Measurements from ENCODE around the gene NANP. TPM values are rescaled to one million over a fixed set of nuclear protein-coding genes. Genes with fewer than 3 reads are reported as not detected.

The NANP gene
- total and polyA plus RNA-seq, 9 of the 15 experiments (the other 6 are each of a cell fraction or from before 2014, with no cell fraction given) = 5.4 to 8.4 (median 6.9) TPM

DNA sequence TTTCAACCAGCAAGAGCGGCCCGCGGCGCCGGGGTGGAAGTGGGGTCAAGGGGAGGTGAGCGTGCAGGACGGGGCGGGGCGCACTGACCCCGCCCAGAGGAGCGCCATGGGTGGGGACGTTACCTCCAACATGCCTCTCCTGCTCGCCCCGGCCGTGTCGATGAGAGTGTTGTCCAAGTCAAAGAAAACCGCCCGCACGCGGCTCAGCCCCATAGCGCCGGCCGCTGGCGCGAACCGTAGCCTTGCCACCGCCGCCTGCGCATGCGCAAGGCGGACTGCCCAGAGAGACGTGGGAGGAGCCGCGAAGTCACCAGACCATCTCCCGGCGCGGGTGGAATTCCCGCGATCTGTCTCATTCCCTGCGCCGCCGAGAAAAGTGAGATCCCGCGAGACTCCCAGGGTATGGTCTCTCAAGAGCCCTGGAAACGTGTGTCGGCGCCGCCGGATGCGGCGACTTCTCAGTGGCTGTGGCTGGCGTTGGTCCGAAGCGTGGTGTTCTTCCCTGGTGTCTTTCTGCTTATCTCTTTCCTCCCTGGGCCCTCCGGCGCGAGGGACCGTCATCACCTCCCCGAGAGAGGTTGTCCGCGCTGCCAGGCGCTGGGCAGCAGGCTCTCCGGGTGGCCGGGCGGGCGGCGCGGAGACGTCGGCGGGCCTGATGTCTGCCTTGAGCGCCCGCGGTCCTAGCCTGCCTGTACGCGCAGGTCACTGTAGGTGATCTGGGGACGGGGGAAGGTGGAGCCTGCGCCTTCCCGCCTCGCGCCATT is at the start of gene NANP (continued):
- TF ChIP-seq, protein P1, sequence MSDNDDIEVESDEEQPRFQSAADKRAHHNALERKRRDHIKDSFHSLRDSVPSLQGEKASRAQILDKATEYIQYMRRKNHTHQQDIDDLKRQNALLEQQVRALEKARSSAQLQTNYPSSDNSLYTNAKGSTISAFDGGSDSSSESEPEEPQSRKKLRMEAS (CRISPR knock-in tag; IDR thresholded peaks at IDR 0.05) = peak; percentile 21; the same call in 1 of the 2 replicates
- TF ChIP-seq ZNF165 (CRISPR knock-in tag; IDR thresholded peaks at IDR 0.05; ENCODE audit: borderline replicate concordance) = no peak
- TF ChIP-seq, protein P2, sequence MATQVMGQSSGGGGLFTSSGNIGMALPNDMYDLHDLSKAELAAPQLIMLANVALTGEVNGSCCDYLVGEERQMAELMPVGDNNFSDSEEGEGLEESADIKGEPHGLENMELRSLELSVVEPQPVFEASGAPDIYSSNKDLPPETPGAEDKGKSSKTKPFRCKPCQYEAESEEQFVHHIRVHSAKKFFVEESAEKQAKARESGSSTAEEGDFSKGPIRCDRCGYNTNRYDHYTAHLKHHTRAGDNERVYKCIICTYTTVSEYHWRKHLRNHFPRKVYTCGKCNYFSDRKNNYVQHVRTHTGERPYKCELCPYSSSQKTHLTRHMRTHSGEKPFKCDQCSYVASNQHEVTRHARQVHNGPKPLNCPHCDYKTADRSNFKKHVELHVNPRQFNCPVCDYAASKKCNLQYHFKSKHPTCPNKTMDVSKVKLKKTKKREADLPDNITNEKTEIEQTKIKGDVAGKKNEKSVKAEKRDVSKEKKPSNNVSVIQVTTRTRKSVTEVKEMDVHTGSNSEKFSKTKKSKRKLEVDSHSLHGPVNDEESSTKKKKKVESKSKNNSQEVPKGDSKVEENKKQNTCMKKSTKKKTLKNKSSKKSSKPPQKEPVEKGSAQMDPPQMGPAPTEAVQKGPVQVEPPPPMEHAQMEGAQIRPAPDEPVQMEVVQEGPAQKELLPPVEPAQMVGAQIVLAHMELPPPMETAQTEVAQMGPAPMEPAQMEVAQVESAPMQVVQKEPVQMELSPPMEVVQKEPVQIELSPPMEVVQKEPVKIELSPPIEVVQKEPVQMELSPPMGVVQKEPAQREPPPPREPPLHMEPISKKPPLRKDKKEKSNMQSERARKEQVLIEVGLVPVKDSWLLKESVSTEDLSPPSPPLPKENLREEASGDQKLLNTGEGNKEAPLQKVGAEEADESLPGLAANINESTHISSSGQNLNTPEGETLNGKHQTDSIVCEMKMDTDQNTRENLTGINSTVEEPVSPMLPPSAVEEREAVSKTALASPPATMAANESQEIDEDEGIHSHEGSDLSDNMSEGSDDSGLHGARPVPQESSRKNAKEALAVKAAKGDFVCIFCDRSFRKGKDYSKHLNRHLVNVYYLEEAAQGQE (IDR thresholded peaks at IDR 0.05; ENCODE audit: borderline replicate concordance) = peak; percentile 89
- TF ChIP-seq, protein P2 (CRISPR knock-in tag; IDR thresholded peaks at IDR 0.05; ENCODE audit: low read depth) = no peak
- TF ChIP-seq, protein P3, sequence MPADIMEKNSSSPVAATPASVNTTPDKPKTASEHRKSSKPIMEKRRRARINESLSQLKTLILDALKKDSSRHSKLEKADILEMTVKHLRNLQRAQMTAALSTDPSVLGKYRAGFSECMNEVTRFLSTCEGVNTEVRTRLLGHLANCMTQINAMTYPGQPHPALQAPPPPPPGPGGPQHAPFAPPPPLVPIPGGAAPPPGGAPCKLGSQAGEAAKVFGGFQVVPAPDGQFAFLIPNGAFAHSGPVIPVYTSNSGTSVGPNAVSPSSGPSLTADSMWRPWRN (IDR thresholded peaks at IDR 0.05; ENCODE audit: low read depth) = no peak
- TF ChIP-seq FIP1L1 (IDR thresholded peaks at IDR 0.05; ENCODE audit: low read depth, low read length, poor library complexity, severe bottlenecking) = peak; percentile 52
- 0 out of 4 replicates have a peak, but pooled peaks of 1 of the 2 experiments have one; percentile 12 for TF ChIP-seq SRF (CRISPR knock-in tag; IDR thresholded peaks at IDR 0.05)
- TF ChIP-seq ZNF23 (CRISPR knock-in tag; IDR thresholded peaks at IDR 0.05) = no peak
- no peak for TF ChIP-seq ELK1 (CRISPR knock-in tag; IDR thresholded peaks at IDR 0.05)
- TF ChIP-seq ZNF184 (CRISPR knock-in tag; IDR thresholded peaks at IDR 0.05) = no peak
- TF ChIP-seq BCL6 (CRISPR knock-in tag; IDR thresholded peaks at IDR 0.05) = no peak
- TF ChIP-seq ZC3H8 (IDR thresholded peaks at IDR 0.05) = no peak
- no peak for TF ChIP-seq ZNF655 (CRISPR knock-in tag; IDR thresholded peaks at IDR 0.05)
- no peak for TF ChIP-seq ZFPM2 (CRISPR knock-in tag; IDR thresholded peaks at IDR 0.05)
- no peak for TF ChIP-seq FOXA1 (IDR thresholded peaks at IDR 0.05; ENCODE audit: borderline replicate concordance)
- TF ChIP-seq SPI1 (IDR thresholded peaks at IDR 0.05; ENCODE audit: borderline replicate concordance, low read depth, low read length) = no peak
- 0 out of 4 replicates have a peak, but pooled peaks of 1 of the 2 experiments have one; percentile 11 for TF ChIP-seq HDAC1 (IDR thresholded peaks at IDR 0.05)
